ENCODE measurements around the gene ARID3A. TPM values are rescaled to one million over a fixed set of nuclear protein-coding genes. Genes with fewer than 3 reads are reported as not detected.

Gene ARID3A
- polyA plus RNA-seq, 3 donors, result 19.9 to 37.0 (median 28.3) TPM

- DNase-seq (ENCODE audit: extremely low read depth in 1 of 11, low read depth in 9 of 11, low spot score in 4 of 11), result no peak
These were observed 44.9 kb downstream of the ARID3A start for GRCh38 chr19:970695-971094.

- no peak for DNase-seq (ENCODE audit: extremely low read depth in 1 of 11, low read depth in 9 of 11, low spot score in 4 of 11)
These were observed 46.0 kb downstream of the ARID3A start for GRCh38 chr19:971795-972194.

- DNase-seq (ENCODE audit: extremely low read depth in 1 of 11, low read depth in 9 of 11, low spot score in 4 of 11), result no peak
These were observed 46.4 kb downstream of the ARID3A start for GRCh38 chr19:972281-972680.

GRCh38 chr19:973726-974563 lies 48.1 kb downstream of the ARID3A start:
- DNase-seq (ENCODE audit: extremely low read depth in 1 of 11, low read depth in 9 of 11, low spot score in 4 of 11), result no peak

GRCh38 chr19:974564-975257 lies 48.9 kb downstream of the ARID3A start:
- DNase-seq (ENCODE audit: extremely low read depth in 1 of 11, low read depth in 9 of 11, low spot score in 4 of 11), result no peak

DNA sequence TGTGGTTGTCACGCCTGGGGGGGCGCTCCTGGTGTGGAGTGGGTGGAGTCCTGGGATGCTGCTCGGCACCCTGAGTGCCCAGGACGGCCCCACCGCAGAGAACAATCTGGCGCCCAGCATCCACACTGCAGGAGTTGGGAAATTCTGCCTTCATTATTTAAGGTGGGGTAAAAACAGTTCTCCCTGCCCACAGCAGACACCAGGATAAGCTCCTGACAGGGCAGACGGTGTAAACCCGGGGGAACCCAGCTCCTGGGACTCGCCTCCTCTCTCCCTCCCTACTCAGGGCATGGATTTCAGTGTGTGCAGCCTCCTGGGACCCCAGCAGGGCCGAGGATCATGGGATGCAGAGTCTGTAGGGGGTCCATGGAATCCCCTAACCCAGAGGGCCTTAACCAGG lies 50.6 kb downstream of the ARID3A start:
- no peak for DNase-seq (ENCODE audit: extremely low read depth in 1 of 11, low read depth in 9 of 11, low spot score in 4 of 11)

- DNase-seq (ENCODE audit: extremely low read depth in 1 of 11, low read depth in 9 of 11, low spot score in 4 of 11), result no peak
These were observed 51.2 kb downstream of the ARID3A start for GRCh38 chr19:977058-977464.

DNA sequence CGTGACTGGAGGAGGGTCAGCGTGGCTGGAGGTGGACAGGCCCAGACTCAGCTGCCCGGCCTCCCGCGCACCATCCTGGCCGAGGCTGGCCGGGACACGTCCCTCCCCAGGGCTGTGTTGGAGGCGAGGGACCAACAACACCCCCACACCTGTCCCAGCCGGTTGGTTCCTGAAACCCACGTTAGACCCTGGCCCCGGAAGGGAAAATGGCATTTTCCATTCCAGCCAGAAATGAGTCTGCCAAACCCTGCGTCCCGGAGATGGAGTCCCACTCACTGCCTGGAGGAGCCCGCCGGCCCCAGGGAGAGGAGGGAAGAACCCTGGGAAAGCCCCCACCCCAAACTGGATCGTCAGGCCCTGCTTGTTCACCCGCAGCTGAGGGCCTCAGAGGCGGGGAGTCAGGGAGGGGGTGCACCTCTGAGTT lies 53.5 kb downstream of the ARID3A start:
- DNase-seq (ENCODE audit: extremely low read depth in 1 of 11, low read depth in 9 of 11, low spot score in 4 of 11), result peak in 1 of 11 donors; percentile 36

GRCh38 chr19:980133-980998 lies 54.5 kb downstream of the ARID3A start:
- no peak for DNase-seq (ENCODE audit: extremely low read depth in 1 of 11, low read depth in 9 of 11, low spot score in 4 of 11)

GRCh38 chr19:982567-983170 lies 56.8 kb downstream of the ARID3A start:
- DNase-seq (ENCODE audit: extremely low read depth in 1 of 11, low read depth in 9 of 11, low spot score in 4 of 11), result peak in 4 of 11 donors; percentile 47 to 69 (median 67)

- peak in 10 of 11 donors; percentile 78 to 91 (median 84) for DNase-seq (ENCODE audit: extremely low read depth in 1 of 11, low read depth in 9 of 11, low spot score in 4 of 11)
These were observed 58.5 kb downstream of the ARID3A start, which contains the start of gene WDR18 for GRCh38 chr19:984165-984967. Gene WDR18, plus strand, starts transcription at chr19:984345. Its CDS starts 9 bp downstream, at chr19:984354.

DNA sequence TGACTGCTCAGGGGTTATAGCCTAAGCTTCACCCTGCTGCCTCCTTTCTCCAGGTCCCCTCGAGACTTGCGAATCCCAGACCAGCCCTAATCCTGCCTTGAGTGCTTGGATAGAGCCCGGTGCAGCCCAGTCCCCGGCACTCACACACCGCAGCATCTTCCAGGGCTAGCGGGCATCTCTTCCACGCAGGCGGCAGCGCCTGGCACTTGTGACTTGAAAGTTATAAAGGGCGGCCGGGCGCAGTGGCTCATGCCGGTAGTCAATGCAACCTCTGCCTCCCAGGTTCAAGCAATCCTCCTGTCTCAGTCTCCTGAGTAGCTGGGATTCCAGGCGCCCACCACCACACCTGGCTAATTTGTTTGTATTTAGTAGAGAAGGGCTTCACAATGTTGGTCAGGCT lies 60.2 kb downstream of the ARID3A start:
- no peak for DNase-seq (ENCODE audit: extremely low read depth in 1 of 11, low read depth in 9 of 11, low spot score in 4 of 11)

GRCh38 chr19:988081-988480 lies 62.2 kb downstream of the ARID3A start:
- DNase-seq (ENCODE audit: extremely low read depth in 1 of 11, low read depth in 9 of 11, low spot score in 4 of 11), result no peak

- no peak for DNase-seq (ENCODE audit: extremely low read depth in 1 of 11, low read depth in 9 of 11, low spot score in 4 of 11)
These were observed 62.7 kb downstream of the ARID3A start for GRCh38 chr19:988510-988909.

- no peak for DNase-seq (ENCODE audit: extremely low read depth in 1 of 11, low read depth in 9 of 11, low spot score in 4 of 11)
These were observed 63.7 kb downstream of the ARID3A start for GRCh38 chr19:989381-990081.

DNA sequence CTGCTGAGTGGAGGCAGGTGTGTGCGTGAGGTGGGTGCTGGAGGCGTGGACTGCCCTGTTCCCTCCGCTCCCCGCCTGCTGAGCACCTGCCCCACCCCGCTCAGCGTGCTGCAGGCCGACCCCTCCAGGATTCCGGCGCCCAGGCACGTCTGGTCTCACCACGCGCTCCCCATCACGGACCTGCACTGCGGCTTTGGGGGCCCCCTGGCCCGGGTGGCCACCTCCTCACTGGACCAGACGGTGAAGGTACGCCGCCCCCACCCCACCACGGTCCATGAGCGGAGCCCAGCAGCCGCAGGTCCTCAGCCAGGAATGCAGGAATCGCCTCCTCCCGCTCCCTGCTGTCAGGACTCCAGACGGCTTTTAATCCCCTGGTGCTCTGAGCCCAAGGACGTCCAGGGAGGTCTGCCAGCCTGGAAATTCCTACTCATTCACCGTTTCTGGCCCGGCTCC lies 64.3 kb downstream of the ARID3A start:
- no peak for DNase-seq (ENCODE audit: extremely low read depth in 1 of 11, low read depth in 9 of 11, low spot score in 4 of 11)

DNA sequence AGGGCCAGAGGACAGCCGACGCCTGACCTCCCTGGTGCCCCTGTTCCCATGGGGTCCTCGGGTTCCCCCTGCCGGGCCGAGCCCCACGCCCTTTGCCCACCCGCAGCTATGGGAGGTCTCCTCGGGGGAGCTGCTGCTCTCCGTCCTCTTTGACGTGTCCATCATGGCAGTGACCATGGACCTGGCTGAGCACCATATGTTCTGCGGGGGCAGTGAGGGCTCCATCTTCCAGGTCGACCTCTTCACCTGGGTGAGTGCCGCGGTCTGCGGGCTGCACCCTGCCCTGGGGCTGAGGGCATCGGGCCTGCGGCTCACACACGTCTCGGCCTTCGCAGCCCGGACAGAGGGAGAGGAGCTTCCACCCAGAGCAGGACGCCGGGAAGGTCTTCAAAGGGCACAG lies 64.9 kb downstream of the ARID3A start:
- DNase-seq (ENCODE audit: extremely low read depth in 1 of 11, low read depth in 9 of 11, low spot score in 4 of 11), result no peak
